NCI-H2196 treated with DMSO at 0.1 percent for 48 hours (cell line): ENCODE data around the gene BRME1.
A peak's percentile ranks its signal among the peaks of the same experiment; 100 is the strongest.

ENCODE experiments used
- DNase-seq: peaks from one replicate; lab custom pipeline; 2025; ENCODE audit not compliant: unreplicated experiment; lab: John Stamatoyannopoulos, UW

BRME1 gene

GRCh38 chr19:13888281-13888680, 17.6 kb downstream of the BRME1 start:
- peak; percentile 43 for DNase-seq

GRCh38 chr19:13887517-13887916, 18.4 kb downstream of the BRME1 start:
- no peak for DNase-seq

DNA sequence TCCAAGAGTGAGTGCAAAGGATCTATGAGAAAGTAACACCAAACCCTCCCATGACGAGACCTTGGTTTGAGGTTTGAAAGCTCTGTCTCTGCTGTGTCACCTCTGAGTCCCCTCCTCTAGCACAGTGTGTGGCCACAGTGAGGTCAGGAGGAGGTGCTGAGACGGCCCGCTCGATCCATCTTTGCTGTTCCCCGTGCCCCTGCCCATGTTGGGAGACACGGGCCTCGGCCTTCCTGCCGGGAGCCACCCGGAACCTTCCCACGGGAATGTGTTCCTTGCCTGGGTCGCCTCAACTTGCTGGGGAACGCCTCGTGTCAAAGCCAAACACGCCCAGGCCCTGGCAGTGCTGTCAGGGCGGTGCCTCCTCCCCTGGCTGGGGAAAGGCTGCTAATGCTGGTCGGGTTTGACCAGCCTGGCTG, 18.9 kb downstream of the BRME1 start:
- DNase-seq, result no peak

GRCh38 chr19:13885826-13886365, 20.0 kb downstream of the BRME1 start:
- no peak for DNase-seq

DNA sequence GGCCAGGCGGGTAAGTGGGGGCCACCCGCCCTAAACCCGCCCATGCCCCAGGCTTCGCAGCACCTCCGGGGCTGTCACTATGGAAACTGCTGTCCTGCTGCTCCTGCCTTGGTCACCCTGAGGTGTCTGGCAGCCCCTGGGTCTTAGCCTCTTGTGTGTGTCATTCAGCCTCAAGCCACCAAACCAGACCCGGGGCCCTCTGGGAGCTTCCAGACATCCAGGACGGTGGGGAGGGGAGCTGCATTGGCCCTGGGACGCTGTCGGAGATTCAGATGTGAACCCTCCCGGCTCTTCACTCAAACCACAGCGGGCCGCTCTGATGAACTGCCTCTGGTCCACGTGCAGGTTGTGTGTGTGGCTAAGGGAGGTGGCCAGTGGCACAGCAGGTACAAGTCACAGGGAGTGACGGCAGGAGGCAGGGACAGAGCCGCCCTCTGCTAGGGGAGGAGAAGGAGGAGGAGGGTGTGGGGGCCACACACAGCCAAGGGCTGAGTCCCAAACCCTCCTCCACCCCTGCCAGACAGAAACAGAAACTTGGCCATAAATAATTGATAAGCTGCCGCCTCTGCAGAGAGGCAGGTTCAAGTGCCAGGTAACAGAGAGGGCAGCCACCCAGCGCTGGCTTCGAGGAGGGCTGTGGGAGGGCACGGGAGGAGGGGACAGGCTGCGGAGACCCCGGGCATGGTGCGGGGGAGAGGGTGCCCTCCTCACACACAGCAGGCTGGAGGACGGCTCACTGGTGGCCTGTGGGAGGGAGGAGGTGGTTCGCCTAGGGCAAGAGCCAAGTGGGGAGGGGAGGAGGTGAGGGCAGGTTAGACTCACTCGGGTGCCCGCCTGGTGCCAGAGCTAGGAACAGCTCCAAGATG, 21.0 kb downstream of the BRME1 start:
- DNase-seq, result no peak

DNA sequence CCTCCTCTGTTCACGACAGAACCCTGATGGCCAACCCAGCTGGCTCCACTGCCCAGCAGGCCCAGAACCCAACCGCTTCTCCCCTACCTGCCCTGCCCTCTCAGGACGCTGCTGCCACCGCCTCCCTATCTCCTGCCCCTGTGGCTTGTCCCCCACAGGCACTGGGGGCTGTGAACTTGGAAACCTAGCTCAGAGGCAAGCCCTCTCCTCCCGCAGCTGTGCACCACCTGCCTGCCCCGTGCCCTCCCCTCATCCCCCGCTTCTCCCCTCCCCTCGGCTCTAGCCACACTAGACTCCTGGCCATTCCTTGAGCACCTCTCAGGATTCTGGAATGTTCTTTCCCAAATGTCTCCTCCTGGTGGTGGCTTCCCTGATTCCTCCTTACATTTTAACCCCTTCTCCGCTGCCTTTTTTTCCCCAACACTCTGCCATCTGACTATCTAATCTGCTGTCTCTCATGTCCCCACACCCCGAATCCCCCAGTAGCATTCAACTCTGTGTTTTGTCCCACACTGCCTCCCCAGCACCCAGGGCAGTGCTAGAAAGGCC, 22.3 kb downstream of the BRME1 start:
- no peak for DNase-seq

GRCh38 chr19:13882836-13883235, 23.1 kb downstream of the BRME1 start:
- DNase-seq, result no peak

GRCh38 chr19:13882419-13882795, 23.5 kb downstream of the BRME1 start:
- DNase-seq, result no peak

DNA sequence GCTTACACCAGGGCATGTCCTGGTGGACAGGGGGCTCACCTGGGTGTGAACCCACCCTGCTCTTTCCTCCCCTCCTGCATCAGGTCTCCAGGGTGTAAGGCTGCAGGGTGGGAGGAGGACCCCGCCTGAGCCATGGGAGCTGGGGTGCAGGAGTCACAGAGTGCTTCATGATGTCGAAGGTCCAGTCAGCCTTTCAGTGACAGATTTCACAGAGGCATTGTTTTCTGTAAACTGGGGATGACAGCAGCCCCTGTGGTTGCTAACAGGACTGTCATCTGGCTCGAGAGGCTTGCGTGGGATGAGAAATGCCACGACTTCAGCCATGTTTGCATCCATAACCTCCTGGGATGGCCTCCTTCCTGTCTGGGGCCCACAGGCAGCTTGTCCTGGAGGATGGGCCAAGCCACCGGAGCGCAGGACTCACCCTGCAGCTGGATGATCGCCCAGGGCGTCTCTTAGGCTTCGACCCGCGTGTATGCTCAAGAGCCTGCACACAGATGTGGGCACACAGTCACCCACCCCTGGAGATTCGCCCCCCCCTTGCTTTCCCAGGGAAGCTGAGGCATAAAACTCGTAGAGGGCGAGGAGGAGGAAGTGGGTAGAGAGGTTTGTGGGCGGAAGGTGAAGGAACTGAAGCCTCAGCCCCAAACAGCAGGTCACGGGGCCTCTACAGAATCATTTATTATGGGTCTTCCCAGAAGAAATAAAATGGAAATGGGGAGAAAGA, 24.1 kb downstream of the BRME1 start:
- no peak for DNase-seq

DNA sequence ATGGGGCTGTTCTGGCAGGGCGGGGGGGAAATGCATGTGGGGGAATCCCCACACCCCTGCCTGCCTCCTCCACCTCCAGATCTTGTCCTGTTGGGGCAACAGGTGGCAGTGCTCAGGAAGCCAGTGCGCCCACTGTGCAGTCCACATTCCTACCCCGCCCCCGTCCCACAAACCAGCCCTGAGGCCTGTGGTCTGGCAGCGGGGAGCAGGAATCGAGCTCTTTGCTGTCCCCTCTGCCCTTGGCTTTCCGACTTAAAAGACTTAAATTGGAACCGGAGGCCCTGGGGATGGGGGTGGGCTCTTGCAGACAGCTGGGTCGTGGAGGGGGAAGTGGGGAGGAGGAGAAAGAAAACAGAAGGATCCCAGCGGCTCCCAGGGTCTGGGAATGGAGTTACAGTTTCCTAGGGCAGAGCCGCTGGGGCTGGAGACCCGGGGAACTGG, 24.6 kb downstream of the BRME1 start:
- DNase-seq, result no peak

GRCh38 chr19:13880059-13881043, 25.6 kb downstream of the BRME1 start:
- DNase-seq, result peak; percentile 94

DNA sequence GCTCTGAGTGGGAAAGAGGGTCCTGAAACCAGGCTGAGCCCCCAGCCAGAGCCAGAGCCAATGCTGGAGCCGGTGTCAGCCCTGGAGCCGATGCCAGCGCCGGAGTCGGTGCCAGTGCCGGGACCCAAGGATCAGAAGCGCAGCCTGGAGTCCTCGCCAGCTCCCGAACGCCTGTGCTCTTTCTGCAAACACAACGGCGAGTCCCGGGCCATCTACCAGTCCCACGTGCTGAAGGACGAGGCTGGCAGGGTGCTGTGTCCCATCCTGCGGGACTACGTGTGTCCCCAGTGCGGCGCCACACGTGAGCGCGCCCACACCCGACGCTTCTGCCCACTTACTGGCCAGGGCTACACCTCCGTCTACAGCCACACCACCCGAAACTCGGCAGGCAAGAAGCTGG, 28.6 kb downstream of the BRME1 start:
- no peak for DNase-seq

DNA sequence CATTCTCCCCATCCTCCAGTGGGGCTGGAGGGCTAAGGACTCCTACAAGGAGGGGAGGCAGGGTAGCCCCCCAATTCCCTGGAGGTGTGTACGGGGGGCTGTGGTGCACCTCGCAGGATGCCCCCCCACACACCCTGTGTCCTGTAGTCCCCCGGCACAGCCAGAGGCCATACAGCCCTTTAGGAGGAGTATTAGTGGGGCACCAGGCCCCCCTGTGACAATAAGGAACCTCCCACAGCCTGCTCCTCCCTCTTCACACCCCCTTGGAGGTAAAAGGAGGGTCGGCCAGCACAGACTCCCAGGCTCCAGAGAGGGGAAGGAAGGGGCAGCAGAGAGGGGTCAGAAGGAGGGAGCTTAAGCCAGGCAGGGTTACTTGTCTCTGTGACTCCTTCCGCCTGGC, 29.1 kb downstream of the BRME1 start, which contains the start of gene NANOS3:
Gene NANOS3, plus strand, starts transcription at position 301 of the 400 bp plus-strand sequence. CDS start 115 bp downstream, outside the sequence.
- DNase-seq, result no peak

DNA sequence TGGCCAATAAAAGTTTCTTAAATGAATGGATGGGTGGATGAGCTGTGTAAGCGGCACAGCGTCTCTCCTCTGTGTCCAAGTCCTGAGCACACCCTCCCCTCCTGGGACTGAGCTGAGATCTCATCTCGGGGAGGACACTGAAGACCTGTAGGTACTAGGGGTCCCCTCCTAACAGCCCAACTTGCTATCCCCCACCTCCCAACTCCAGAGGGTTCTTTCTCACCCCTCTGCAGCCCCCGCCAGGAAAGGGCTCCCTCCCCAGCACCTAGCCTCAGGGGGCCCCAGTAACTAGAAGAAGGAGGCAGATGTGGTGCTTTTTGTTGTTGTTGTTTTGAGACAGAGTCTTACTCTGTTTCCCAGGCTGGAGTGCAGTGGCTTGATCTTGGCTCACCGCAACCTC, 30.1 kb downstream of the BRME1 start:
- DNase-seq, result no peak

- no peak for DNase-seq
These were observed 31.9 kb downstream of the BRME1 start for GRCh38 chr19:13873834-13874515.

DNA sequence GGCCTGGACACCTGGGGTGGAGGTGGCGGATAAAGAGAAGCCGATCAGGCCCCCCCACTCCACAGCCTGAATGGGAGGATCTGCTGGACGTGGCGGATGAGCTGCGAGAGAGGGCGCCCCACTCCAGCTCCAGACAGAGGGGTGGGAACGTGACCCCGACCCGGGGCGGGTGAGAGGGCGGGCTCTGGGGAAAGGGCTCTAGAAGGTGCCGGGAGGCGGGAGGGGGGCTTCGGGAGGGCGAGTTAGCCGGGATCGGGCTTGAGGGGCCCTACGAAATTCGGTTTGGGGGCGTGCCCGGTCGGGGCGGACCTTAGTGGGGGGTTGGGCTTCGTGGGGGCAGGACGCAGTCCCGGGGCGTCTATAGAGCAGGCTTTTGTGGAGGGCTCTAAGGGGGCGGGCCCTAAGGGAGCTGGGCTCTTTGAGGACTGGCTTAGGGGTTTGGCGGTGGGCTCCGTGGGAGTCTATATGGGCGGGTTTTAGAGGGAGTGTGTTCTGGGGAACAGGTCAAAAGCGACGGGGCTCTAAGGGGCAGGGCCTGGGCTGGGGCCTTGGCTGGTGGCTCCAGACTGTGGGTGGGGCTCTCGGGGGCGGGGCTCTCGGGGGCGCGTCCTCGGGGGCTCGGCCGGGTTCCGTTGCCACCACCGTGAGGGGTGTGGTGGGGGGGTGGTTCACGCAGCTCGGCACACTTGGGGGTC, 33.1 kb downstream of the BRME1 start:
- no peak for DNase-seq

DNA sequence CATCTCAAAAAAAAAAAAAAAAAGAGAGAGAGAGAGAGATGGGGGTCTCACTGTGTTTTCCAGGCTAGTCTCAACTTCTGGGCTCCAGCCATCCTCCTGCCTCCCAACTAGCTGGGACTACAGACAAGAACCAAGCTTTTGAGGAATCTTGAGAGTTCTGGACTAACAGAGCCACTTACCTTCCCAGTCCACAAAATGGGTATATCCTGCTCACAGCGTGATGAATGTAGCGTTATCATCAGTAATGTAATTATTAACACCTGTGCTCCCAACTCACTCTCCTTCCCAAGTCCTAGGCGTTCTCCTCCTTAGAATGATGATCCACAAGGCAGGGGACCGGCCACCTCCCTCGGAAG, 33.6 kb downstream of the BRME1 start:
- no peak for DNase-seq

GRCh38 chr19:13870873-13871272, 35.0 kb downstream of the BRME1 start:
- DNase-seq, result no peak

DNA sequence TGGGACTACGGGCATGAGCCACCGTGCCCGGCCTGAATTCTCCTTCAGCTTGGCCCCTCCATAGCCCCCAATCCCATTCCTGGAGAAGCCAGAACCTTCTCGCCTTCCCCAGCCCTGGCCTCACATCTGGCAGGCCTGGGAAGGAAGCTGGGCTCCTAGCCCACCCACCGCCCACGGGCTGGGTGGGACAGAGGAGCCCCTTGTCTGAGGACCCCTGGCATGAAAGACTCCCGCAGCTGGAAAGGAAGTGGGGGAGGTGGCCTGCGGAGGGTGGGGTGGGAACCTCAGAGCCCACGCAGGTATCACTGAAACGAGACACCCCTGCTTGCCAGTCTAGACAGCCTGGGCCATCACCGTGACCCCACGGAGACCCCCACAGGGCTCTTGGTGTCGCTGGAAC, 36.6 kb downstream of the BRME1 start:
- no peak for DNase-seq
